Neuronal stem cell (in vitro differentiated cells): ENCODE results near the gene PARD3B.

Experiments used
- DNase-seq: peaks from one replicate; pipeline ENCODE4 v3.0.0-alpha.2; 2013; ENCODE audit warnings: low spot score
- H2AFZ ChIP-seq: one replicate; pipeline ENCODE4 v1.6.1; 2013; ENCODE audit warnings: mild to moderate bottlenecking, low read length, inconsistent platforms
- H2AK5ac ChIP-seq: 2 replicates; pipeline ENCODE4 v1.6.1; 2013; ENCODE audit warnings: low read depth, mild to moderate bottlenecking, inconsistent platforms, low read length, moderate library complexity, mixed read lengths
- H2BK120ac ChIP-seq: 2 replicates; pipeline ENCODE4 v1.6.1; 2013; ENCODE audit warnings: low read depth, mild to moderate bottlenecking, inconsistent platforms, low read length, moderate library complexity, mixed read lengths
- H2BK12ac ChIP-seq: one replicate; pipeline ENCODE4 v1.6.1; 2013; ENCODE audit warnings: low read length, inconsistent platforms
- H2BK15ac ChIP-seq: 2 replicates; pipeline ENCODE4 v1.6.1; 2013; ENCODE audit warnings: mild to moderate bottlenecking, low read length, inconsistent platforms, mixed read lengths
- H2BK5ac ChIP-seq: one replicate; pipeline ENCODE4 v1.6.1; 2013; ENCODE audit warnings: inconsistent platforms, mild to moderate bottlenecking, low read length, moderate library complexity
- H3K14ac ChIP-seq: one replicate; pipeline ENCODE4 v1.6.1; 2013; ENCODE audit warnings: low read length, inconsistent platforms
- H3K18ac ChIP-seq: 2 replicates; pipeline ENCODE4 v1.6.1; 2013; ENCODE audit warnings: low read length, inconsistent platforms
- H3K23ac ChIP-seq: 2 replicates; pipeline ENCODE4 v1.6.1; 2013; ENCODE audit warnings: low read depth, mild to moderate bottlenecking, mixed read lengths, low read length, inconsistent platforms; ENCODE audit not compliant: poor library complexity
- H3K27ac ChIP-seq: replicated peaks from 3 replicates; pipeline ENCODE4 v1.5.1; 2013; ENCODE audit warnings: low read length, inconsistent platforms
- H3K27me3 ChIP-seq, 3 experiments: 2 replicates each; pipeline ENCODE4 v1.6.1; 2013; ENCODE audit warnings: low read length in 3 of 3, mild to moderate bottlenecking in 2 of 3, inconsistent platforms in 1 of 3, low read depth in 1 of 3, mixed read lengths in 1 of 3, moderate library complexity in 1 of 3; ENCODE audit not compliant: control insufficient read depth in 3 of 3, insufficient read depth in 3 of 3
- H3K36me3 ChIP-seq, 2 donors: replicated peaks in 1 of 2; 2 replicates each; pipeline ENCODE4 v1.6.1; 2013; ENCODE audit warnings: low read length in 2 of 2; ENCODE audit not compliant: control insufficient read depth in 2 of 2, insufficient read depth in 2 of 2
- H3K4ac ChIP-seq: 2 replicates; pipeline ENCODE4 v1.6.1; 2013; ENCODE audit warnings: inconsistent platforms, mild to moderate bottlenecking, low read length, moderate library complexity
- H3K4me1 ChIP-seq, 2 donors: 1 replicate in 1 of 2; 2 replicates in 1 of 2; pipeline ENCODE4 v1.6.1; 2013; ENCODE audit warnings: low read length in 2 of 2, low read depth in 1 of 2; ENCODE audit not compliant: control insufficient read depth in 2 of 2, insufficient read depth in 1 of 2
- H3K4me2 ChIP-seq: one replicate; pipeline ENCODE4 v1.6.1; 2013; ENCODE audit warnings: mild to moderate bottlenecking, low read length, inconsistent platforms; ENCODE audit not compliant: insufficient read depth, poor library complexity, severe bottlenecking
- H3K4me3 ChIP-seq, 2 donors: 2 replicates each; pipeline ENCODE4 v1.5.1; 2013; ENCODE audit warnings: low read length in 2 of 2, mild to moderate bottlenecking in 2 of 2, inconsistent platforms in 1 of 2, moderate library complexity in 1 of 2
- H3K79me1 ChIP-seq: one replicate; pipeline ENCODE4 v1.6.1; 2013; ENCODE audit warnings: low read depth, mild to moderate bottlenecking, inconsistent platforms, low read length, moderate library complexity
- H3K9ac ChIP-seq: one replicate; pipeline ENCODE4 v1.6.1; 2013; ENCODE audit warnings: mild to moderate bottlenecking, low read depth, low read length, inconsistent platforms; ENCODE audit not compliant: poor library complexity
- H3K9me3 ChIP-seq, 2 donors: replicated peaks in 1 of 2; 2 replicates each; pipeline versions ENCODE3 to v1.6.1; 2013; ENCODE audit warnings: low read length in 2 of 2, mild to moderate bottlenecking in 2 of 2, inconsistent platforms in 1 of 2, low read depth in 1 of 2, mixed read lengths in 1 of 2, moderate library complexity in 1 of 2; ENCODE audit not compliant: control insufficient read depth in 2 of 2, insufficient read depth in 1 of 2
- H4K8ac ChIP-seq: one replicate; pipeline ENCODE4 v1.6.1; 2013; ENCODE audit warnings: low read depth, mild to moderate bottlenecking, inconsistent platforms, low read length, moderate library complexity
- H4K91ac ChIP-seq: one replicate; pipeline ENCODE4 v1.6.1; 2013; ENCODE audit warnings: low read length, low read depth, mild to moderate bottlenecking, inconsistent platforms; ENCODE audit not compliant: poor library complexity
- WGBS, 2 donors: extraction: QIAGEN DNeasy Blood & Tissue Kit; methylation state at CpG; one replicate each; pipeline ENCODE4 v1.1.7; 2013; ENCODE audit warnings: missing lambda C conversion rate in 2 of 2, mixed read lengths in 1 of 2; ENCODE audit not compliant: insufficient read length in 2 of 2, insufficient replicate concordance in 1 of 2; ENCODE audit errors: extremely low coverage in 2 of 2; 5-methylcytosine and 5-hydroxymethylcytosine counted together

Gene PARD3B

GRCh38 chr2:205405752-205406151 lies 860.5 kb downstream of the PARD3B start:
- Histone ChIP-seq H2BK12ac (no peak overlapping the region), H3K4me2 (no peak overlapping the region), H3K27ac (no peak overlapping the region), H4K8ac (no peak overlapping the region), H3K36me3 (no peaks in the 10 kb centered on the region), H3K18ac (no peak overlapping the region), H2BK15ac (no peak overlapping the region), H3K9ac (no peak overlapping the region), H4K91ac (no peak overlapping the region), H2AFZ (no peak overlapping the region), H2AK5ac (no peak overlapping the region), H3K14ac (no peak overlapping the region), H3K4me1 (peaks cover 1 to 12% of the 10 kb centered on the region in 2 donors), H3K79me1 (no peaks in the 10 kb centered on the region), H3K4ac (no peak overlapping the region), H2BK5ac (no peak overlapping the region), H3K9me3 (no peaks in the 10 kb centered on the region), H3K23ac (no peak overlapping the region), H3K4me3 (no peak overlapping the region), H3K27me3 (no peaks in the 10 kb centered on the region), H2BK120ac (no peak overlapping the region)
- WGBS, 2 donors = no CpG with 5 or more reads among the region's 3 CpGs
- no peak for DNase-seq

DNA sequence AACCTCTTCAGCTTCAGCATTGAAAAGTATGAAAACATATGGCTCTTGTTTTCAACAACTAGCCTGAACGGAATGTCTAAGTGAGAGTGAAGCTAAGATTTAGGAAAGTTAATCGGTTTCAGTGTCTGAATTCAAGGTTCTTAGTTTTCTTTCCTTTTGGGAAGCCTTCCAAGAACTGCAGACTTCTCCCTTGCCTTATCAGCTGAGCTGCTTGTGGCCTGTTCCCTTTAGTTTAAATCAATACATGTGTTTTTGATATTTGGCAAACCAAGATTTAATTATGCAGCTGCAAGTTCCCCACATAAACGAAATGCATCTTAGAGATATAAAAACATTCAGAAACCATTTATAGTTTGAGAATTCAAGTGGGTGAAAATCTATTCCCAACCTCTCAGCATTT lies 862.7 kb downstream of the PARD3B start:
- Histone ChIP-seq H3K14ac (no peak overlapping the region), H3K36me3 (no peaks in the 10 kb centered on the region), H3K4me3 (no peak overlapping the region), H4K8ac (no peak overlapping the region), H3K4me2 (no peak overlapping the region), H3K79me1 (no peaks in the 10 kb centered on the region), H2BK15ac (no peak overlapping the region), H3K4ac (no peak overlapping the region), H3K23ac (no peak overlapping the region), H3K9me3 (no peaks in the 10 kb centered on the region), H3K27me3 (no peaks in the 10 kb centered on the region), H3K9ac (no peak overlapping the region), H2AK5ac (no peak overlapping the region), H2BK5ac (no peak overlapping the region), H3K4me1 (no peaks in the 10 kb centered on the region), H3K18ac (no peak overlapping the region), H4K91ac (no peak overlapping the region), H2BK12ac (no peak overlapping the region), H2BK120ac (no peak overlapping the region), H2AFZ (no peak overlapping the region), H3K27ac (no peak overlapping the region)
- no CpG with 5 or more reads among the region's 3 CpGs for WGBS, 2 donors
- DNase-seq = no peak

GRCh38 chr2:205408696-205409095 lies 863.4 kb downstream of the PARD3B start:
- Histone ChIP-seq H2BK5ac (no peak overlapping the region), H3K23ac (no peak overlapping the region), H4K8ac (no peak overlapping the region), H3K27me3 (no peaks in the 10 kb centered on the region), H3K18ac (no peak overlapping the region), H3K36me3 (no peaks in the 10 kb centered on the region), H3K4me1 (no peaks in the 10 kb centered on the region), H3K4me2 (no peak overlapping the region), H3K4ac (no peak overlapping the region), H3K14ac (no peak overlapping the region), H3K4me3 (no peak overlapping the region), H3K79me1 (no peaks in the 10 kb centered on the region), H3K9me3 (no peaks in the 10 kb centered on the region), H2BK15ac (no peak overlapping the region), H2BK120ac (no peak overlapping the region), H2AK5ac (no peak overlapping the region), H3K27ac (no peak overlapping the region), H4K91ac (no peak overlapping the region), H2BK12ac (no peak overlapping the region), H3K9ac (no peak overlapping the region), H2AFZ (no peak overlapping the region)
- DNase-seq = no peak

DNA sequence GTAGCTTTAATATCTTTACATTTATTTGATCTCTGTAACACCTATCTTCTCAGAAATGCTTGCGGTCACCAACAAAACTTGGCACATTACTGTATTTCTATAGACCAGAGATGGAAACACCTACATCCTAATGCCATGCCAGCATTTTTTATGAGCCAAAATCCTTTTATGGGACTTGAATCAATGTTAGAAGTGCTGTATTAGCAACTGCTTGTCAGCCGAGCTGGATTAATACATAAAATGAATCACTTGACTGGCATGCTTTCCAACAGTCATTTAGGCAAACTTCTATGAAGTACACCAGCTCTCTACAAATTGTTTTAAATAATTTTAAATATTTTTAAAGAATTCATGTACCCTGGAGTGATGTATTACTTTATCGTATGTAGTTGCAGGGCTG lies 864.1 kb downstream of the PARD3B start:
- Histone ChIP-seq H3K4me2 (no peak overlapping the region), H3K18ac (no peak overlapping the region), H3K14ac (no peak overlapping the region), H4K91ac (no peak overlapping the region), H2BK15ac (no peak overlapping the region), H2AK5ac (no peak overlapping the region), H3K4ac (no peak overlapping the region), H4K8ac (no peak overlapping the region), H3K79me1 (no peaks in the 10 kb centered on the region), H3K4me3 (no peak overlapping the region), H3K23ac (no peak overlapping the region), H3K9ac (no peak overlapping the region), H3K9me3 (no peaks in the 10 kb centered on the region), H3K4me1 (no peaks in the 10 kb centered on the region), H2BK120ac (no peak overlapping the region), H2BK5ac (no peak overlapping the region), H3K27me3 (no peaks in the 10 kb centered on the region), H3K36me3 (no peaks in the 10 kb centered on the region), H3K27ac (no peak overlapping the region), H2BK12ac (no peak overlapping the region), H2AFZ (no peak overlapping the region)
- no peak for DNase-seq
- WGBS, 2 donors = no CpG with 5 or more reads among the region's 3 CpGs
